HUDEP-2 (cell line): ENCODE results near the gene KCTD21.

ENCODE experiments used
- DNase-seq, 76 experiments: peaks; one replicate each; lab custom pipeline; 2025; ENCODE audit not compliant: unreplicated experiment in 76 of 76; lab: John Stamatoyannopoulos, UW

The KCTD21 gene

GRCh38 chr11:78219493-78220217 lies 31.2 kb upstream of the KCTD21 start:
- DNase-seq = no peak

- DNase-seq = no peak
These were observed 30.5 kb upstream of the KCTD21 start for GRCh38 chr11:78218707-78219492.

GRCh38 chr11:78217650-78218541 lies 29.5 kb upstream of the KCTD21 start:
- DNase-seq = no peak

- DNase-seq = no peak
These were observed 28.3 kb upstream of the KCTD21 start for GRCh38 chr11:78216571-78217287.

GRCh38 chr11:78216021-78216420 lies 27.6 kb upstream of the KCTD21 start:
- no peak for DNase-seq

GRCh38 chr11:78214331-78215194 lies 26.1 kb upstream of the KCTD21 start:
- DNase-seq = no peak

- DNase-seq = no peak
These were observed 25.3 kb upstream of the KCTD21 start for GRCh38 chr11:78213526-78214330.

- no peak for DNase-seq
These were observed 24.4 kb upstream of the KCTD21 start for GRCh38 chr11:78212586-78213371.

- DNase-seq = no peak
These were observed 23.1 kb upstream of the KCTD21 start for GRCh38 chr11:78211565-78211964.

GRCh38 chr11:78210000-78210608 lies 21.7 kb upstream of the KCTD21 start:
- no peak for DNase-seq

- DNase-seq = no peak
These were observed 21.1 kb upstream of the KCTD21 start for GRCh38 chr11:78209478-78209877.

GRCh38 chr11:78208257-78209165 lies 20.1 kb upstream of the KCTD21 start:
- no peak for DNase-seq

GRCh38 chr11:78207532-78208256 lies 19.3 kb upstream of the KCTD21 start:
- no peak for DNase-seq

GRCh38 chr11:78205691-78206090 lies 17.3 kb upstream of the KCTD21 start:
- DNase-seq = no peak

- no peak for DNase-seq
These were observed 16.8 kb upstream of the KCTD21 start for GRCh38 chr11:78205256-78205655.

- DNase-seq = no peak
These were observed 14.8 kb upstream of the KCTD21 start for GRCh38 chr11:78203184-78203583.
